Gastroesophageal sphincter (tissue), 3 donors: ENCODE data around the gene PPP2R2B.

Experiments used
- CTCF ChIP-seq, 4 experiments: fragments of 200-600 bp in 2 of 4; fragments of 450-650 bp in 2 of 4; sonication (generic) in 1 of 4; IDR thresholded peaks; one replicate each; pipeline ENCODE4 v1.5.1; 2017 to 2019; ENCODE audit warnings: antibody characterized with exemption in 4 of 4, mild to moderate bottlenecking in 2 of 4, moderate library complexity in 2 of 4
- POLR2A ChIP-seq, 2 donors: fragments of 450-650 bp; IDR thresholded peaks; one replicate each; pipeline ENCODE4 v1.6.1; 2017; ENCODE audit warnings: antibody characterized with exemption in 2 of 2, mild to moderate bottlenecking in 2 of 2, moderate library complexity in 1 of 2

- no peak for TF ChIP-seq POLR2A (IDR thresholded peaks at IDR 0.05)
- TF ChIP-seq CTCF (IDR thresholded peaks at IDR 0.05), result no peak
Observed at GRCh38 chr5:146720107-146720506, 158.4 kb downstream of the PPP2R2B start.
